Muscle of leg (tissue), 11 donors: ENCODE data around the gene ARMC5. TPM values are rescaled to one million over a fixed set of nuclear protein-coding genes. Genes with fewer than 3 reads are reported as not detected.
"Not testable (repeated sequence)": the region's sequence is repeated elsewhere in the genome, so short reads cannot be mapped to it uniquely, and the experiment has no call there.

ENCODE experiments used
- DNase-seq: peaks from one replicate; pipeline ENCODE4 v3.0.0; 2013
- H3K27ac ChIP-seq: one replicate; pipeline ENCODE4 v1.5.1; 2013; ENCODE audit warnings: mild to moderate bottlenecking, low read length, control low read depth
- H3K27me3 ChIP-seq: one replicate; pipeline ENCODE4 v1.6.1; 2013; ENCODE audit warnings: low read length; ENCODE audit not compliant: control insufficient read depth, insufficient read depth
- H3K36me3 ChIP-seq: one replicate; pipeline ENCODE4 v1.6.1; 2013; ENCODE audit warnings: low read length; ENCODE audit not compliant: control insufficient read depth, insufficient read depth
- H3K4me1 ChIP-seq: one replicate; pipeline ENCODE4 v1.6.1; 2013; ENCODE audit warnings: low read length; ENCODE audit not compliant: control insufficient read depth, insufficient read depth
- H3K4me3 ChIP-seq: one replicate; pipeline ENCODE4 v1.5.1; 2013; ENCODE audit warnings: low read length, control low read depth
- H3K9me3 ChIP-seq: replicated peaks from 2 replicates; pipeline ENCODE4 v1.6.1; 2013; ENCODE audit warnings: low read depth, low read length; ENCODE audit not compliant: control insufficient read depth
- WGBS: methylation state at CpG from one replicate; pipeline ENCODE4 v1.1.5; 2013; ENCODE audit warnings: missing lambda C conversion rate; ENCODE audit not compliant: insufficient coverage; 5-methylcytosine and 5-hydroxymethylcytosine counted together
- polyA plus RNA-seq, 8 donors: library from polyadenylated mRNA; unstranded; fragments of 120-200 nt; gene quantifications; one replicate each; pipeline versions ENCODE4 v1.2.1 to v1.2.3, GENCODE V29; 2013; ENCODE audit warnings: inconsistent platforms in 1 of 8, low replicate concordance in 1 of 8; ENCODE audit not compliant: insufficient read length in 8 of 8, insufficient read depth in 1 of 8
- total RNA-seq: library from RNA; stranded (reverse); fragments of 120-200 nt; gene quantifications from one replicate; pipeline ENCODE4 v1.2.4, GENCODE V29; 2013

ARMC5 gene
- total and polyA plus RNA-seq, 9 donors = 6.3 to 10.8 (median 8.9) TPM

DNA sequence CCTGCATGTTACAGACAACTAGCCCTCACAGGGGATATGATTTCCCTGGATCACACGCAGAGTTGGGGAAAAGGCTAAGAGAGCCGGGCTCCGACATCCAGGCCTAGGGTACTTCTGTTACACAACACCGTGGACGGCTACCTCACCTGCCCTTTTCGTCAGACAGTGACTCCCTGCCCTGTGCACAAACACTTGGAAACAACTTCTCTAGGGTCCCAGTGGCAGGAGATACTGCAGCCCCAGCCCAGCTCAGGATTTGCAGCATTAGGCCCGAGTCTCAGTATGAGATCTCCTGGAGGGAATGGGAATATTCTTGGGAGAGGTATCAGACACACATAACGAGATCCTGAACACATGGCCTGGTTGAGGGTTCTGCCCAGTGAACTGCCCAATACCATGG is 40.6 kb downstream of the ARMC5 start:
- 93% methylated on average over 7 of the region's 8 CpGs for WGBS
- H3K9me3 ChIP-seq = no peaks in the 10 kb centered on the region

DNA sequence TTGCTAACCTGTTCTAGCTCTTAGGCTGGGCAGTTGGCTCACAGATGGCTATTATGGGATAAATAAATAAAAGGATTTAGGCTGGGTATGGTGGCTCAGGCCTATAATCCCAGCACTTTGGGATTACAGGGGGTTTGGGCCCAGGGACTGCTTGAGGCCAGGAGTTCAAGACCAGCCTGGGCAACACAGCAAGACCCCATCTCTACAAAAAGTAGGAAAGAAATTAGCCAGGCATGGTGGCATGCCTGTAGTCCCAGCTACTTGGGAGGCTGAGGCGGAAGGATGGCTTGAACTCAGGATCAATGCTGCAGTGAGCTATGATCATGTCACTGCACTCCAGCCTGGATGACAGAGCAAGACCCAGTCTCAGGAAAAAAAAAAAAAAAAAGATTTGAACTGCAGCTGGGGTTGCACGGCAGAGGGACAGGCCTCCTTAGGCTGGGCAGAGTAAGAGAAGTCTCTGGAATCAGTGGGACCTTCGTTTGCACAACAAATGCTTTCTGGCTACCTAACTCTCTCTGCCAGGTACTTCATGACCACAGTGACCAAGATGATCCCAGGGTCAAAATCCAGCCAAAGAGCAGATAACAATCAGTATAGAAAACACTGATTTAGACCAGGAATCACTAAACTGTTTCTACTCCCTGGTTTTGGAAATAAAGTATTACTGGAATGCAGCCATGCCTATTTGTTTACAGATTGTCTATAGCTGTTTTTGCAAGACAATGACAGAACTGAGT is 42.1 kb downstream of the ARMC5 start:
- H3K36me3 ChIP-seq = peaks cover 61% of the 10 kb centered on the region
- H3K27ac ChIP-seq = no peak overlapping the region
- DNase-seq = no peak
- no peaks in the 10 kb centered on the region for H3K9me3 ChIP-seq
- H3K27me3 ChIP-seq = no peaks in the 10 kb centered on the region
- no peaks in the 10 kb centered on the region for H3K4me1 ChIP-seq
- WGBS = 100% methylated on average over 1 of the region's 3 CpGs
- no peak overlapping the region for H3K4me3 ChIP-seq

More for the DNA sequence above, 40.6 kb downstream of the ARMC5 start:
- Histone ChIP-seq H3K36me3 (peaks cover 65% of the 10 kb centered on the region), H3K27me3 (no peaks in the 10 kb centered on the region), H3K4me3 (no peak overlapping the region), H3K4me1 (no peaks in the 10 kb centered on the region), H3K27ac (no peak overlapping the region)
- DNase-seq = no peak

DNA sequence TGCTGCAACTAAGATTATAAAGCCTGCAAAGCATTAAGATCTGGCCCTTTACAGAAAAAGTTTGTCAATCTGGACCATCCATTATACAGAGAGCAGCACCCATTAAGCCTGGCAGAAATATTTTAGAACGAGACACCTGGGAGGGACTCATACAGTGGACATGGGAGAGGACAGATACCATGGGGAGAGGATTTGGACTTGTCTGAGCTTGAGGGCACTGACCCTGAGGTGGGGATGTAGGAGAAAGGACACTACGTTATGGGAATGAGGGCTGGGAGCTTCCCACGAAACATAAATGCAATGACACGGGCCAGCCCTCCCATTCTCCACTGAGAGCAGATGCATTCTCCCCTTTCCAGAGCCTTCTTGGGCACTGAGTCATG is 42.7 kb downstream of the ARMC5 start:
- no peak for DNase-seq
- Histone ChIP-seq H3K4me1 (peaks cover 5% of the 10 kb centered on the region), H3K36me3 (peaks cover 55% of the 10 kb centered on the region), H3K27me3 (no peaks in the 10 kb centered on the region), H3K4me3 (no peak overlapping the region), H3K27ac (no peak overlapping the region), H3K9me3 (no peaks in the 10 kb centered on the region)
- no CpG with 5 or more reads among the region's 4 CpGs for WGBS

DNA sequence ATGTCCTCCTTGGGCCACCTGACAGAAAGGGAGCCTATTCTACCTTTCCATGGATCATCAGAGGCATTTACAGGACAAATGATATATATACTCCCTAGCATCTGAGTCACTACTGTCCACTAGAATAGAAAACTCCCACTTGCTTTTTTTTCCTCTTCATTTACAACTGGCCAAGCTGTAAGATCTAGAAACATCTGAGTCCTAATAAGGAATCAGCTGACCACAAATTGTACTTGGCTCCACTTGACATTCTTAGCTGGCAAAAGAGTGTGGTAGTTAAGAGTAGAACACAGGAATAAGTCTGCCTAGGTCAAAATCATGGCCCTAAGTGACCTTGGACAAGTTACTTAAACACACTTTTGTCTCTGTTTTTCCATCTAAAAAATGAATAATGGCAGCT is 43.7 kb downstream of the ARMC5 start:
- no peak for DNase-seq
- Histone ChIP-seq H3K4me3 (no peak overlapping the region), H3K27ac (no peak overlapping the region), H3K4me1 (peaks cover 12% of the 10 kb centered on the region), H3K27me3 (no peaks in the 10 kb centered on the region), H3K36me3 (peaks cover 45% of the 10 kb centered on the region), H3K9me3 (no peaks in the 10 kb centered on the region)

DNA sequence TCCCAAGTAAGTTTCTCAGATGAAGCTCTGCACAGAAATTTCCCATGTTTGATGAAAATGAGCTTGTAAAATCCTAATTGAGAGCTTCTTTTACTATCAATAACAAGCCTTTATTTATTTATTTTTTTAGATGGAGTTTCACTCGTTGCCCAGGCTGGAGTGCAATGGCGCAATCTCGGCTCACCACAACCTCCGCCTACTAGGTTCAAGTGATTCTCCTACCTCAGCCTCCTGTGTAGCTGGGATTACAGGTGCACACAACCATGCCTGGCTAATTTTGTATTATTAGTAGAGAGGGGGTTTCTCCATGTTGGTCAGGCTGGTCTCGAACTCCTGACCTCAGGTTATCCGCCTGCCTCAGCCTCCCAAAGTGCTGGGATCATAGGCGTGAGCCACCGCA is 44.3 kb downstream of the ARMC5 start:
- H3K36me3 ChIP-seq = peaks cover 39% of the 10 kb centered on the region
- H3K4me3 ChIP-seq, H3K27me3 ChIP-seq, DNase-seq, H3K9me3 ChIP-seq, H3K27ac ChIP-seq: not testable (repeated sequence)
- H3K4me1 ChIP-seq = peaks cover 12% of the 10 kb centered on the region
- 95% methylated on average over 4 of the region's 8 CpGs for WGBS

DNA sequence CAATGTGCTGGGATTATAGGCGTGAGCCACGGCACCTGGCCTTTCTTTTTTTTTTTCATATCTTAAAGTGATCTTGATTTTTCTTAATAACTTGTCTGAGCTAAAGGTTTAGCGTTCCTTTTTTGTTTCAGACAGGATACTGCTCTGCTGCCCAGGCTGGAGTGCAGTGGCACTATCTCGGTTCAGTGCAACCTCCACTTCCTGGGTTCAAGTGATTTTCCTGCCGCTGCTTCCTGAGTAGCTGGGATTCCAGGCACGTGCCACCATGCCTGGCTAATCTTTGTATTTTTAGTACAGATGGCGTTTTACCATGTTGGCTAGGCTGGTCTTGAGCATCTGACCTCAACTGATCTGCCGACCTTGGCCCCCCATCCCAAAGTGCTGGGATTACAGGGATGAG is 44.9 kb downstream of the ARMC5 start:
- H3K9me3 ChIP-seq = no peaks in the 10 kb centered on the region
- no peak overlapping the region for H3K27ac ChIP-seq
- 77% methylated on average over 6 of the region's 8 CpGs for WGBS
- no peak for DNase-seq
- H3K4me3 ChIP-seq = no peak overlapping the region
- no peaks in the 10 kb centered on the region for H3K27me3 ChIP-seq
- H3K4me1 ChIP-seq = peaks cover 16% of the 10 kb centered on the region
- peaks cover 33% of the 10 kb centered on the region for H3K36me3 ChIP-seq

DNA sequence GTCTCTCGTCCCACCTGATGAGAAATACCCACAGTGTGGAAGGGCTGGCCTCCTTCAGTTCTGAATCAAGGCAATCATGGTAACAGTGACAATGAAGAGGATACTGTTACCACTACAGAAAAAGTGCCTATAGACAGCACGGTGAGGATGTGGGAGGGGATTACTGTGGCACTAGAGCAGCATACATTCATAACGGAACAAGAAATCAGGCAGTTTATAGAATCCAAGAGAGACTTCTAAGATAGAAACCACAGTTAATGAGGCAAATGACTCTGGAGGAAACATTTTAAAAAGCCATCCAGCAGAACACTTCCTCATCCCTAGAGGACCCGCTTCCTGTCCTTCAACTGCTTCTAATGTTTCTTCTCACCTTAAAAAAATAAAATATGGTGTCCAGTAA is 46.2 kb downstream of the ARMC5 start:
- no peak overlapping the region for H3K27ac ChIP-seq
- no peaks in the 10 kb centered on the region for H3K9me3 ChIP-seq
- H3K4me3 ChIP-seq = no peak overlapping the region
- H3K27me3 ChIP-seq = no peaks in the 10 kb centered on the region
- H3K36me3 ChIP-seq = peaks cover 20% of the 10 kb centered on the region
- H3K4me1 ChIP-seq = peaks cover 17% of the 10 kb centered on the region
- no peak for DNase-seq
- WGBS = no CpG with 5 or more reads among the region's 4 CpGs

DNA sequence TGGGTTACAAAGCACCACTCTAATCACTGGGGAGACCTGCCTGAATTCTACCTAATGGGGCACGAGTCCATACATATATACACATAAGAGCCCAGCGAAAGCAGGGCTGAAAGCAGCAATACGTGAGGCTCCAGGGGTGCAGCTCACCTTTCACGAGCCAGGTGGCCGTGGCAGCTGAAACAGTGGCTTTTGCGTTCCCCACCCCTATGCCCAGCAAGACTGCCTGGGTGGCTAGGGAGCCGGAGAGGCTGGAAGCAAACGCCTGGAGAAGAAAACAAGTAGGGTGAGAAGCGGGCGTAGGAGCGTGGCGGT is 48.3 kb downstream of the ARMC5 start:
- H3K9me3 ChIP-seq = no peaks in the 10 kb centered on the region
- peak overlapping the region; percentile 99 for H3K4me3 ChIP-seq
- H3K36me3 ChIP-seq = peaks cover 17% of the 10 kb centered on the region
- peaks cover 17% of the 10 kb centered on the region for H3K4me1 ChIP-seq
- peak overlapping the region; percentile 93 for H3K27ac ChIP-seq
- H3K27me3 ChIP-seq = no peaks in the 10 kb centered on the region
- DNase-seq = no peak
- WGBS = 2% methylated on average over 7 of the region's 12 CpGs

DNA sequence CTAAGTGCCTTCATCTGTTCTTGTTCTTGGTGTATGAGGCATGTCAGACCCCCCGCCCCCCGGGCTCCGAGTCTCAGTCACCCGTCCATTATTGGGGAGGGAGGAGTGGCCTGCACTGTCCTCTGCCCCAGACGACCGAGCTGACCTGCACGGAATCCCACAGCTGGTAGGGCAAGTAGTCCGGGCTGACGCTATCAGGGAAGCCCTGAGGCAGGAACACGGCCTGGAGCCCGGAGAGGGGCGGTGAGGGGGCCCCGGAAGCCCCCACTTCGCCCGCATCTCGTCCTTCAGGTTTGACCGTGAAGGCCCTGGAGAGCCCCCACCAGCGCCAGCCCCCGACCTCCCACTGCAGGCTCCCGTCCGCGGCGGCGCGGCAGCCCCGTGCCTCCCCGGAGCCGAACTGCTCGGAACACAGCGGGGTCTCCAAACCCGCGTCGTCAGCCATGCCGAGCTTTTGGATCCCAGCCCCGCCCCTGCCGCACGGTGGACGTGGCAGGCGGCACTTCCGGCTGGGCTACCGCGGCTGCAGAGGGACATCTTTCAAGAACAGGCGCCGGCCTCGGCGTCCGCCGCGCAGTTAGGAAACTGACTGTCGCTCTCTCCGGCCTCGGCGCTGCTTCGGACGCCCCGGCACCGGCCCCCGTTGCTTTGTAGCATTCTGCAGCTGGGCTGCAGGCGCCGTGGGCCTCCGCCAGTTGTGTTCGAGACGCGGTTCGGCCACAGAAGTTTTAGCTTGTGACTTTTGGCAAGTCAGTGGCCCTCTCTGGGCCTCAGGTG is 48.8 kb downstream of the ARMC5 start, which contains the start of gene RUSF1:
RUSF1 (minus strand) TSS at position 463 of the 777 bp plus-strand sequence; CDS start at position 445, 18 bp downstream.
- Histone ChIP-seq H3K36me3 (peaks cover 17% of the 10 kb centered on the region), H3K9me3 (no peaks in the 10 kb centered on the region), H3K27me3 (no peaks in the 10 kb centered on the region), H3K27ac (peak within 1 kb of the TSS; percentile 93), H3K4me1 (peaks cover 17% of the 10 kb centered on the region), H3K4me3 (peak within 1 kb of the TSS; percentile 99)
- DNase-seq = peak; percentile 97
- WGBS = under 1% methylated on average over 65 of the region's 65 CpGs

DNA sequence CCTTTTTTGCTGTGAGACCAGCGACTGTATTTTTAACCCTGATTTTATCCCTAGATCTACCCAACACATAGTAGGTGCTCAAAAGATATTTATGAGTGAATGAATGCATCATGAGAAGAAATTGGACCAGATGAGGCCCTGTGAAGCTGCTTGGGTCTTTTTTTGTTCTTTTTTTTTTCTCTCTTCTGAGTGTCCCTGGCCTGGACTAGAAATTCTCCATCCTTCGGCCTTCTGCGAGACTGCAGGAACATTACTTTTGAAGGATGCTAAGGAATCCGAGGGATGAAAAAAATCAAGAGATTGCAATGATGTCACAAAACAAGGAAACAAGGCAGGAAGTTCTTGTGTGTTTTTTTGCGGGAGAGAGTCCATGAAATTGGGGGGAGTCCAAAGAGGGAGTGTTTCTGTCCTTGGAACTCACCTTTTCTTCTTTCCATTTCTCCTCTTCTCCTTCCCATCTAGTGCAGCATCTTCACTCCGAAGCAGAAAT is 49.5 kb downstream of the ARMC5 start:
- Histone ChIP-seq H3K27ac (peak overlapping the region; percentile 93), H3K4me3 (peak overlapping the region; percentile 99), H3K27me3 (no peaks in the 10 kb centered on the region), H3K9me3 (no peaks in the 10 kb centered on the region), H3K36me3 (peaks cover 17% of the 10 kb centered on the region), H3K4me1 (peaks cover 17% of the 10 kb centered on the region)
- peak; percentile 86 for DNase-seq
- WGBS = 18% methylated on average over 4 of the region's 6 CpGs
